Measurements from ENCODE around the gene THUMPD2.

Gene THUMPD2

DNA sequence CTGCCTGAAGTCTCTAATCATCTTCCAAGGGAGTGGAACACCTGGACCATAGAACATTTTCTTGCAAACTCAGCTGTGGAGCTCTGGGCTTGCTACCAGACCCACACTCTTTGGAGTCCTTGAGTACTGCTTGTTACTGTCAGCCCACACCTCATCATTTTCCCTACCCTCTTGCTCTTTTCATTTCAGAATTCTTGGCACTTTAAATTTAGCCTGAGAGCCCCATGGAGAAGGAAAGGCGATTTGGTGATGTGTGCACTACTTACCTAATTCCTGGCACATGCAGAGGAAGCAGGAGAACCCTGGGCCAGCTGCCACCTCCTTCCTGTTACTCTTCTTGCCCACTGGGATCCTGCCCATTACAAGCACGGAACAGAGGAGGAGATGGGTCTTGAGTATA, 81.6 kb downstream of the THUMPD2 start:
- TF ChIP-seq, protein P1, sequence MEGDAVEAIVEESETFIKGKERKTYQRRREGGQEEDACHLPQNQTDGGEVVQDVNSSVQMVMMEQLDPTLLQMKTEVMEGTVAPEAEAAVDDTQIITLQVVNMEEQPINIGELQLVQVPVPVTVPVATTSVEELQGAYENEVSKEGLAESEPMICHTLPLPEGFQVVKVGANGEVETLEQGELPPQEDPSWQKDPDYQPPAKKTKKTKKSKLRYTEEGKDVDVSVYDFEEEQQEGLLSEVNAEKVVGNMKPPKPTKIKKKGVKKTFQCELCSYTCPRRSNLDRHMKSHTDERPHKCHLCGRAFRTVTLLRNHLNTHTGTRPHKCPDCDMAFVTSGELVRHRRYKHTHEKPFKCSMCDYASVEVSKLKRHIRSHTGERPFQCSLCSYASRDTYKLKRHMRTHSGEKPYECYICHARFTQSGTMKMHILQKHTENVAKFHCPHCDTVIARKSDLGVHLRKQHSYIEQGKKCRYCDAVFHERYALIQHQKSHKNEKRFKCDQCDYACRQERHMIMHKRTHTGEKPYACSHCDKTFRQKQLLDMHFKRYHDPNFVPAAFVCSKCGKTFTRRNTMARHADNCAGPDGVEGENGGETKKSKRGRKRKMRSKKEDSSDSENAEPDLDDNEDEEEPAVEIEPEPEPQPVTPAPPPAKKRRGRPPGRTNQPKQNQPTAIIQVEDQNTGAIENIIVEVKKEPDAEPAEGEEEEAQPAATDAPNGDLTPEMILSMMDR (IDR thresholded peaks at IDR 0.05; ENCODE audit: insufficient read depth, missing control alignments), result no peak
- FAIRE-seq (no peak), DNase-seq (ENCODE audit: insufficient read length, low spot score) (no peak)

DNA sequence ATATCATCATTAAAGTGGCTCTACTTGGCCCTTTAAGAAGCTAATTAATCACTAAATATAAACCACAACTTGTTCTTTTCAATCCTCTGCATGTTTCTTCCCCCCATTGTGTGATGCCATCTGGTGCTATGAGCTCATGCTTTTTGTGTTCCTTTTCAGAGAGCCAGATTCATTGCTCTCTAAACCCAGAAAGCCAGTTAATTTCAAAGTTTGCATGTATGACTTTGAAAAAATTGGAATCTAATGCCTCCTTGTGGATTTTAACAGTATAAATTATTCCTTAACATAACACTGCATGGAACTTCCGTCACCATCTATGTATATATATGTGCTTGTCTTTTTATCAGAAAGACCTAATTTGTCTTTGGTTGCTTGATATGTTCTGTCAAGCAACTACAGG, 82.2 kb downstream of the THUMPD2 start:
- FAIRE-seq (no peak), DNase-seq (ENCODE audit: insufficient read length, low spot score) (no peak)
- TF ChIP-seq, protein P1 (IDR thresholded peaks at IDR 0.05; ENCODE audit: insufficient read depth, missing control alignments), result peak; percentile 21

- no peak for DNase-seq (ENCODE audit: insufficient read length, low spot score)
- FAIRE-seq, result no peak
- TF ChIP-seq, protein P1 (IDR thresholded peaks at IDR 0.05; ENCODE audit: insufficient read depth, missing control alignments), result no peak
Measured at GRCh38 chr2:39696101-39696553, 82.9 kb downstream of the THUMPD2 start.

- no peak for FAIRE-seq
Measured at GRCh38 chr2:39693245-39693644, 85.8 kb downstream of the THUMPD2 start.

DNA sequence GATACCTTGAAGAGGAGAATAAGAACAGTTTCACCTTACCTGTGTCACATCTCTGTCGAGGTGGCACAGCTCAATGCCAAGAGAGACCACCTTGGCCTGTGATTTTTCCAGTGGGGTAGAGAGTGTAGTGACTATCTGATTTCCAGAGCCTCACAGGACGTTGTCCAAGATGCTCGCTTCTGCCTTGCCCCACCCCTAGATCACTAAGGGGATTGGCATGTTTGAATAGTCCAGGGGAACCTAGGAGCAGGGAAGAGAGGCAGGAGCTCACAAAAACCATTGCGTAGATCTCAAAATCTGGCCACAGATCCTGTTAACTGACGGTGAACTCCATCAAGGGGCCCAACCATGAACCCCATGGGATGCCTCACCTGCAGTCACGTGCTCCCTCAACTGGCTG, 89.2 kb downstream of the THUMPD2 start:
- no peak for DNase-seq (ENCODE audit: insufficient read length, low spot score)
- TF ChIP-seq, protein P1 (IDR thresholded peaks at IDR 0.05; ENCODE audit: insufficient read depth, missing control alignments), result no peak
- FAIRE-seq, result no peak

More at GRCh38 chr2:39693245-39693644, 85.8 kb downstream of the THUMPD2 start:
- DNase-seq (ENCODE audit: insufficient read length, low spot score), result no peak
- TF ChIP-seq, protein P1 (IDR thresholded peaks at IDR 0.05; ENCODE audit: insufficient read depth, missing control alignments), result no peak

DNA sequence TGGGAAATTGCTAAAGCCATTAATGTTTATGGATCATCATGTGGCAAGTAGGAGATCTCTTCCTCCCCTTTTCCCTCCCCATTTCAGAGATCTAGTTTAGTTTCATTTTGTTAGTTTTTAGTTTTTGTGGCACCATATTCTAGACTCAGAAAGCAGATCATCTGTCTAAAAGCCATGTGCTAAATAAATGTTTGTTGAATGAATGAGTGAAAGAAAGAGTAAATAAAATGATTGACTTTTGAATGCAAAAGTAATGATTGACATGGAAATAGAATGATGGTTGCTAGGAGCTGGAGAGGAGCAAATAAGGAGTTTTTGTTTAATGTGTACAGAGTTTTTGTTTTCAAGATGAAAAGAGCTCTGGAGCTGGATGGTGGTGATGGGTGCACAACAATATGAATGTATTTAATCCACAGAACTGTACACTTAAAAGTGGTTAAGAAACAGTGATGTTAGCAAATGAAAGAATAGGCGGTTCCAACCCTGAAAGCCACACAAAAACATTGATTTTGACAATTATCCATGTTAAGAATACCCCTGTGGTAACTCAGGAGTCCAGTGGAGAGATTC, 89.7 kb downstream of the THUMPD2 start:
- TF ChIP-seq, protein P1 (IDR thresholded peaks at IDR 0.05; ENCODE audit: insufficient read depth, missing control alignments), result no peak

GRCh38 chr2:39688181-39688580, 90.9 kb downstream of the THUMPD2 start:
- TF ChIP-seq, protein P1 (IDR thresholded peaks at IDR 0.05; ENCODE audit: insufficient read depth, missing control alignments), result no peak
- DNase-seq (ENCODE audit: insufficient read length, low spot score) (no peak), FAIRE-seq (no peak)

More for the DNA sequence above, 89.7 kb downstream of the THUMPD2 start:
- FAIRE-seq, result no peak
- no peak for DNase-seq (ENCODE audit: insufficient read length, low spot score)

Measured in D721Med (cell line).